HG02763 (cell line): Measurements from ENCODE around the gene HNRNPU.
"Not testable (repeated sequence)": the region's sequence is repeated elsewhere in the genome, so short reads cannot be mapped to it uniquely, and the experiment has no call there.

Source experiments
- ATAC-seq: cut with Tn5 transposase; IDR thresholded peaks from one replicate; pipeline ENCODE4 v1.9.1; 2021; ENCODE audit warnings: mild to moderate bottlenecking, moderate library complexity; ENCODE audit not compliant: unreplicated experiment

Gene HNRNPU

DNA sequence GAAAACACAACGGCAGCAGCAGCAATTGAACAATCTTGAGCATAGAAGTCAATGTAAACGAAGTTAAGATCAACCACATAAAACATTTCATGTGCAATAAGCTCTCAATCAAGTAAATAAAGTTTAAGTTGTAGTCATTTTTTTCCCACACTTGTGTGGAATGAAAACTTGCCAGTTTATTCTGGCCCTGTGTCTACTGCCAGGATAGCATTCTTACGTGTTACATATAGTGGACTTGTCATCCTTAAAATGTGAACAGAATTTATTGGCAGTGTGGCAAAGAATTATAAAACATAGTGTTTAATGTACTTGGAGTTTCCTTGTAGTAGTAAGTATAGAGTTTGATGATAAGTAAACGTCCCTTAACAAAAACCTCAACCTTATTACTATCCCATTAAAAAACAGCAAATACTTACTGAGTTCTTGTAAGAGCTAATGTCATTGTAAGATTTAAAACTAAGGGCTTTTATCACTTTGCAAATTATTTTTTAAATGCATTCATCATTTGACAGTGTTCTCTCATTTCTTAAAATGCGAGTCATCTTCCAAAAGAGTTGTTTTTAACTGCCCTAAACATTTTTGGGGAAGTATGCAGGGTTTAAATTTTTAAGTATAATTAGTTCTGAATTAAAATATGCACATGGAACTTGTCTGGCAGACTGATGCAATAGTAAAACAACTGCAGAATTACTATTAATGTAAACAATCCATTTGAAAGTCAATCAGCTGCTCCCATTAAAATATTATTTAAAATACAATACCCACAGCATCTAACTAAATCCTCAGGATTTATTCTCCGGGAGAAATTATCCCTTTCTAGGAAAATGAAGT lies 21.0 kb downstream of the HNRNPU start:
- ATAC-seq, result no peak

- ATAC-seq, result no peak
Observed at GRCh38 chr1:244841273-244841927, 22.9 kb downstream of the HNRNPU start.

- no peak for ATAC-seq
Observed at GRCh38 chr1:244840219-244840794, 24.0 kb downstream of the HNRNPU start.

DNA sequence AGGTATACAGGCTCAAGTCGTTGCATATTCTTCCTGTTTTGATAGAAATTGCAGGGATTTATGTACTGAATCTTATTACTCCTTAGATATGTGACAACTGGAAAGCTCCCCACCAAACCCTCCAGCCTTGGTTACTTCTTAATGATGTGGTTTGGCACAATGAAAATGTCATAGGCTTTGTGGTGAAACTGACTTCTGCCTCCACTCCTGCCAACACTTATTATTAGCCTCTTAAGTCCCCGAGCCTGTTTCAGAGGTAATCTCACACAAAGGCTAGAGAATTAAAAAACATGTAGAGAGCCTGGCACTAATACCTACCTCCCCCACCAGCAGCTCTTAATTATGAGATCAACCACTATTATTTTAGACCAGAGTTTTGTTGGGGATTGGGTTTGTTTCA lies 24.7 kb downstream of the HNRNPU start:
- no peak for ATAC-seq

DNA sequence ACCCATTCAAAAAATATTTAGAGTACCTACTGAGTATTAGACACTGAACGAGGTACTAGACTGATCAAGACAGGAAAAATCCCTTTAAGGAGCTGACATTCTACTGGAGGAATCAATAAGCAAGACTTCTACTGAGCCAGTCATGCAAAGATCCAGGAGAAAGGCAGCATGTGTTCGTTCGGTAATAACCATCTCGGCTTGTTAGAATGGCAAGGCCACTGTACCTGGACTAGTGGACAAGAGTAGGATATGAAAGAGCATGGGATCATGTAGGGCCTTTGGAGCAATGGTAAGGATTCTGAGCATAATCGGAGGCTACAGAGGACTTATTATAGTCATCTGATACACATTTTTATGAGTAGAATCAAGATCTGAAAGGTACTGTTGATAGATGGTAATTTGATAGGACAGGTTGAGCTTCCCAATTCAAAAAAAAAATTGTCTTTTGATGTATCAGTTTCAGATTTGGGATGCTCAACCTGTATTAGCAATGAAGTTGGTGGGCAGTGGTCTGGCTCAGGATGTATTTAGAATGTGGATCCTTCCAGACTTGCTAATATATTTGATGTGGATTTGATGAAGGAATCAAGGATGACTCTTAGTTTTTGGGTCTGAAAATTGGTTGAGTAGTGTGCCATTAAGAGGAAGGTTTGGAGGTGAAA lies 26.6 kb downstream of the HNRNPU start:
- no peak for ATAC-seq

- ATAC-seq, result no peak
Observed at GRCh38 chr1:244836584-244836983, 27.8 kb downstream of the HNRNPU start.

GRCh38 chr1:244836135-244836521 lies 28.2 kb downstream of the HNRNPU start:
- no peak for ATAC-seq

DNA sequence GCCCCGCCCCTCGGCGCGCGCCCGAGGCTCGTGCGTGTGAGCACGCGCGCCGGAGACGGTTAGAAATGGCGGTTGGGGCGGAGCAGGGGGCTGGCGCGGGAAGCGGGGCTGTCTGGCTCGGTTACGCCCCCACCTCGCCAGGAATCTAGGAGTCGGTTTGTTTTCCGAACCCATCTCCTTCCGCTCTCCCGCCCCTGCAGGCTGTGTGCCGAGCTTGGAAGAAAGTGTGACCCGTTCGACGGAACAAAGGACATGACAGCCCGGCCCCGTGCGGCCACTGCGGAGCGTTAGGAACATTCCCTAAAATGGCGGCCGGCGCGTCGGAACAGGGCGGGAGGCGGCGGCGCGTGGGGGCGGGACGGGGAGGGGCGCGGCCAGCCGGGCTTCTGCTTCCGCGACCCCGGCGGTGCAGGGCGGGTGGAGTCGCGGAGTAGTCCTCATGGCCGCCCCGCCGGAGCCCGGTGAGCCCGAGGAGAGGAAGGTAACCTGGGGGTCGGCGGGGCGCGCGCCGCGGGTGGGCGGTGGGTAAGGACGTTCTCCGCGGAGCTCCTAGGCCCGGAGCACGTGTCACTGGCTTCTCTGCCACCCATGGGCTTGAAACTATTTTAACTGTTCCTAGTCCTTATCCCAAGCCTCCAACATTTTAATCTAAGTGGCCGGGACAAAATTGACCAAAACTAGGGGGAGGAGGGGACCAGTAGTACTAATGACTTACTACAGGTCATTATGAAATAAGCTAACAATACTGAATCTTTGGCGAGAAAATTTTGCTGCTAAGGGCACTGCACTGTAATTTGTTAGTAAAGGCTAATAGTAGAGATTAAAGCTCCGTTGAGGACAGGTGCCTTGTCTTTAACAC lies 28.8 kb downstream of the HNRNPU start, which contains the start of gene COX20:
Gene COX20, plus strand, starts transcription at position 383 of the 859 bp plus-strand sequence. Its CDS starts 57 bp downstream, at position 440.
- peak; percentile 66 for ATAC-seq

- peak; percentile 60 for ATAC-seq
Observed at GRCh38 chr1:244834543-244835275, 29.6 kb downstream of the HNRNPU start.

GRCh38 chr1:244833734-244834542 lies 30.4 kb downstream of the HNRNPU start:
- no peak for ATAC-seq

GRCh38 chr1:244833260-244833659 lies 31.1 kb downstream of the HNRNPU start:
- ATAC-seq, result not testable (repeated sequence)

DNA sequence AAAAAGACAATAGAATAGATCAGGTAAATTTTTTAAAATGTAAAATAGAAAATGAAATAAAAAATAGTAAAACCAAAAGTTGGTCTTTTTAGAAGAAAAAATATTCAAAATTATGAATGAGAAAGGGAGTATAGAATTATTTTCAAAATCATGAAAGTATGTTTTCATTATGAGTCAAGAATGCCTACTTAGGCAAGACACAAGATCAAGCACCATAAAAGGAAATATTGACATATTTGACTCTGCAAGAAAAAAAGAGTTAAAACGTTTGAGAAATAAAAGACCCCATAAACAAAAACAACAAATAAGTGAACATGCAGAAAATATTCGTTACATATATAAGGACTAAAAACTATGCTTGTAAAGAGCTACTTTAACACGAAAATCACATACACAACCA lies 33.7 kb downstream of the HNRNPU start:
- no peak for ATAC-seq

DNA sequence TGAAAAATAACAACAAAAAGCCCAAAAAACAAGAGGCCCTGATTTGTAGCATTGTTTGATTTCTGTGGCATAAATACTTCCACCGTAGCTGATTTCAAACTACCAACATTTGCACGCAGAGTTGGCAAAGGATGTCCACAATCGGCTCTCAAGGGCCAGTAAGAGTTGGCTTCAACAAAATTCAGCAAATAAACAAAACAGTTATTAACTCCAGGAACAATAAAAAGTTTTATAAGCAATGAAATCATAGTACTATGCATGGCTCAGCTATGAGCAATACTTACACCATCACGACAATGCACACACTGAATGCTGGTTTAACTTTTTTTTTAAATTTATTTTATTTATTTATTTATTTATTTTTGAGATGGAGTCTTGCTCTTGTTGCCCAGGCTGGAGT lies 37.6 kb downstream of the HNRNPU start:
- ATAC-seq, result no peak

- no peak for ATAC-seq
Observed at GRCh38 chr1:244822878-244823277, 41.5 kb downstream of the HNRNPU start.

DNA sequence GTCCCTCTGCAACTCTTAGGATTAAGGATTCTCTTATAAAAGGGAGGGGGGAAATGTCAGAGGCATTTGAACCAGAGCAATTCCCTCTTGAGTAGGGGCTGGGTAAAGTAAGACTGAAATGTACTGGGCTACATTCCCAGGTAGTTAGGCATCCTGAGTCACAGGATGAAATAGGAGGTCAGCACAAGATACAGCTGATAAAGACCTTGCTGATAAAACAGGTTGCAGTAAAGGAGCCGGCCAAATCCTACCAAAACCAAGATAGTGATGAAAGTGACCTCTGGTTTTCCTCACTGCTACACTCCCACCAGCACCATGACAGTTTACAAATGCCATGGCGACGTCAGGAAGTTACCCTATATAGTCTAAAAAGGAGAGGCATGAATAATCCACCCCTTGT lies 43.2 kb downstream of the HNRNPU start:
- ATAC-seq, result no peak

GRCh38 chr1:244820131-244820530 lies 44.2 kb downstream of the HNRNPU start:
- ATAC-seq, result no peak

- ATAC-seq, result no peak
Observed at GRCh38 chr1:244817415-244817894, 46.9 kb downstream of the HNRNPU start.

GRCh38 chr1:244815600-244816099 lies 48.7 kb downstream of the HNRNPU start:
- ATAC-seq, result no peak

- no peak for ATAC-seq
Observed at GRCh38 chr1:244813327-244813726, 51.0 kb downstream of the HNRNPU start.
